Measurements from ENCODE around the gene HOTAIR. TPM values are rescaled to one million over a fixed set of nuclear protein-coding genes. Genes with fewer than 3 reads are reported as not detected.

The HOTAIR gene
- polyA plus RNA-seq, 1 experiment = 11.4 TPM

DNA sequence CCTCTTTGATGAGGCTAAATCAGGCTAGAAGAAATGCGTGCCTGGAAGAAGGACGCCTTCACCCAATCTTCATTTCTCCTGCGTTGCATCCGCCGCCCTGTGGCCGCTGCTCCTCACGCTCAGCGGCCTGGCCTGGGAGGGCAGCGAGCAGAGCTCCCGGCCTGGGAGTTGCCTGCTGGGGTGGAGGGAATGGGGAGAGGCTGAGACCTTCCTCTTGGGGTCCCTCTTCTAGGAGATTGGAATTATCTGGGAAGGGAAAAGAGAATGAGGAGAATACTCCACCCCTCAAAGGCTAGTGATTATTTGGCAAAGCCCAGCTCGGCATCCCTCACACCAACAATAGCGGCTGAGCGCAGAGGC, 22.4 kb downstream of the HOTAIR start:
- CTCF ChIA-PET = interaction anchor here (1.0 kb wide), 1 partner anchor 33 kb away, joined by 3 read pairs; the partner anchor contains the start of gene HOXC10
- POLR2A ChIA-PET = no interaction called here

DNA sequence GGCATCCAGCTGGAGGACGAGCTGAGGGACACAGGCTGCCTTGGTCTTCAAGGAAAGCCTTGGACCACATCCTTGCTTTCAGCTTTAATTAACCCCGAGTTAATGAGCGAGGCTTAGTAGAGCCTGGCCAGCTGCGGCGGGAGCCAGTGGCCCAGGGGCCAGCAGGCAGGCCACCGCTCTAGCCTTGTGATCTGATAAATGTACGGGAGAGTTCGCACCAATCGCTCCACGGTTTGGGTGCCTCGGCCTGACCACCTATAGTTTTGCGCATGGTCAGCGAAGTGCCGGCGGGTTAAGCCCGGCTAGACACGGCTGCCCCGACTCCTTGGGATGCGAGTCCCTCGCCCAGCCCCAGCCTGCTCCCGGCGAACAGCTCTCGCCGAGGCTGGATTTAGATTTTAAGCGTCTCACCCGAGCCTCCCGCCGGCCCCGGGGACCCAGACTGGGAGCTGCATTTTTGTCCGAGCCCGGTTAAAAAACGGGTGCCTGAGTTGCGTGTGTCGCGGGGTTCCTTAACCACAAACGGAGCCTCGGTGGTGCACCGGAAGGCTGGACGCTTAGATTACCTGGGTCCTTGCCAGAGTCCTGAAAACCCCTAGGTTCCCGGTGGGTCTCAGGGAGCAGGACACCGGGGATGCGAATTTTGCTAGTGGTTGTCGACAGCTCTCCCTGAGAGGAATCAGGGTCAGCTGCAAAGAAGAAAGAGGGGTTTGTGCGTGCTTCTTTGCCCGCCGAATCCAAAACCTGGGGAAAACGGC, 23.0 kb downstream of the HOTAIR start:
- TF ChIP-seq, protein P1, sequence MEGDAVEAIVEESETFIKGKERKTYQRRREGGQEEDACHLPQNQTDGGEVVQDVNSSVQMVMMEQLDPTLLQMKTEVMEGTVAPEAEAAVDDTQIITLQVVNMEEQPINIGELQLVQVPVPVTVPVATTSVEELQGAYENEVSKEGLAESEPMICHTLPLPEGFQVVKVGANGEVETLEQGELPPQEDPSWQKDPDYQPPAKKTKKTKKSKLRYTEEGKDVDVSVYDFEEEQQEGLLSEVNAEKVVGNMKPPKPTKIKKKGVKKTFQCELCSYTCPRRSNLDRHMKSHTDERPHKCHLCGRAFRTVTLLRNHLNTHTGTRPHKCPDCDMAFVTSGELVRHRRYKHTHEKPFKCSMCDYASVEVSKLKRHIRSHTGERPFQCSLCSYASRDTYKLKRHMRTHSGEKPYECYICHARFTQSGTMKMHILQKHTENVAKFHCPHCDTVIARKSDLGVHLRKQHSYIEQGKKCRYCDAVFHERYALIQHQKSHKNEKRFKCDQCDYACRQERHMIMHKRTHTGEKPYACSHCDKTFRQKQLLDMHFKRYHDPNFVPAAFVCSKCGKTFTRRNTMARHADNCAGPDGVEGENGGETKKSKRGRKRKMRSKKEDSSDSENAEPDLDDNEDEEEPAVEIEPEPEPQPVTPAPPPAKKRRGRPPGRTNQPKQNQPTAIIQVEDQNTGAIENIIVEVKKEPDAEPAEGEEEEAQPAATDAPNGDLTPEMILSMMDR (IDR thresholded peaks at IDR 0.05; ENCODE audit: insufficient read depth, low read depth, low read length) = no peak

More for the DNA sequence above, 22.4 kb downstream of the HOTAIR start:
- Histone ChIP-seq H3K4me3 (ENCODE audit: low read depth, low read length) (no peak overlapping the region), H3K27me3 (ENCODE audit: control insufficient read depth, insufficient read depth, low read length) (peaks cover 63% of the 10 kb centered on the region), H3K36me3 (ENCODE audit: control insufficient read depth, insufficient read depth, low read length) (no peaks in the 10 kb centered on the region)
- no peak for DNase-seq (ENCODE audit: low read depth)
- TF ChIP-seq, protein P1 (IDR thresholded peaks at IDR 0.05; ENCODE audit: insufficient read depth, low read depth, low read length) = no peak

DNA sequence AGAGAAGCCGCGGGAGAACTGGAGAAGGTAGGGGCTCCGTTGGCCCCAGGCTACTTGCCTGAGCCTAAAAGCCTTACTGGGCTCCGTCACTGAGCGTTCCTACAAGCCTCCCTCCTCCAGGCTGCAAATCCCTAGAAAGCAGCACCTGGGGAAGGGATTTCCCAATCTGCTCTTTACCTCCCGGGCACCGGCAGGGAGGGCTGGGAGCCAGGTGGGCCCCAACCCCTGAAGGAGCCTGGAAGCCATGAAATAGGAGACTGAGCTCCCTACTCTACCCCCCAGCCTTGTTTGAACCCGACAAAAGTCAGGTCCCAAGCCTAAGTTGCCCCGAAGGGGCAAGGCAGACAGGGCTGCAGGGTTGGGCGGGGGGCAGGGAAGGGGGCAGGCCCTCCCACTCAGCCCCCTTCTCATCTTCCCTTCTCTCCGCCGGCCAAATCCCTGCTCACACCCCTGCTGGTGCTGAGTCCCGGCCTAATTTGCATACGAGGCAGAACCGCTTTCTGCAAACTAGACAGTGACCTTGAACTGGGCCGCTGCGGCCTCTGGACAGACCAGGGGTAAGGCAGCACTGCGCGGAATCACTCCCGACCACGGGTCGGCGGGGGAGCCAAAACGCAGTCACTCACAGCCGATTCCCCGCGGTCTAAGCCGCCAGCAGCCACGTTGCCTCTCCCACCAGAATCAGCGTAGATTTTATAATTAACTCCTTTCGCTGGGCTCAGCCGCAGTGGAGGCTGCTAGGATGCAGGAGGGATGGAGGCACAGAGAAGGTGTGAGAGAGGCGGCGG, 23.8 kb downstream of the HOTAIR start:
- DNase-seq (ENCODE audit: low read depth) = no peak
- peaks cover 65% of the 10 kb centered on the region for H3K27me3 ChIP-seq (ENCODE audit: control insufficient read depth, insufficient read depth, low read length)
- TF ChIP-seq, protein P1 (IDR thresholded peaks at IDR 0.05; ENCODE audit: insufficient read depth, low read depth, low read length) = no peak
- POLR2A ChIA-PET = no interaction called here
- no peaks in the 10 kb centered on the region for H3K36me3 ChIP-seq (ENCODE audit: control insufficient read depth, insufficient read depth, low read length)
- CTCF ChIA-PET = interaction anchor here (0.7 to 1.2 kb wide), 2 partner anchors 204 to 207 kb away, joined by 3 read pairs; no protein-coding TSS in a partner anchor
- no peak overlapping the region for H3K4me3 ChIP-seq (ENCODE audit: low read depth, low read length)

More for the DNA sequence above, 23.0 kb downstream of the HOTAIR start:
- ChIA-PET POLR2A (no interaction called here), CTCF (interaction anchor here (1.0 to 1.2 kb wide), 2 partner anchors 33 to 205 kb away, joined by 3 read pairs; partner anchors contain the start of gene HOXC10)
- H3K4me3 ChIP-seq (ENCODE audit: low read depth, low read length) = no peak overlapping the region
- no peak for DNase-seq (ENCODE audit: low read depth)
- H3K36me3 ChIP-seq (ENCODE audit: control insufficient read depth, insufficient read depth, low read length) = no peaks in the 10 kb centered on the region
- peaks cover 65% of the 10 kb centered on the region for H3K27me3 ChIP-seq (ENCODE audit: control insufficient read depth, insufficient read depth, low read length)

DNA sequence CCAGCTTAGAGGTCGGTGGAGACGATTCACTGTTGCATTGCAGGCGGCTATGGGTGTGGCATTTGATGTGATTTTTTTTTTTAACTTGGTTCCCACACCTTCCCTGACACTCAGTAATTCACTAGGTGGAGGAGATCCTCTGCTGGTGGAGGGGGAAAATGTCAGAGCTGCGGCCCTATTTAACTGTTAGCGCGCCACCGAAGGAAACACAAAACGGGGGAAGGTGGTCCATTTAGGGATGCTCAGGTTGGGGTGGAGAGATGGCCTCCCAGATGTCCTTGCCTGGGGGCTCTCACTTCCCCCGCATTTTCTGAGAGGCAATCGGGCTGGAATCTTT, 24.3 kb downstream of the HOTAIR start:
- DNase-seq (ENCODE audit: low read depth) = no peak
- Histone ChIP-seq H3K4me3 (ENCODE audit: low read depth, low read length) (no peak overlapping the region), H3K36me3 (ENCODE audit: control insufficient read depth, insufficient read depth, low read length) (no peaks in the 10 kb centered on the region), H3K27me3 (ENCODE audit: control insufficient read depth, insufficient read depth, low read length) (peaks cover 70% of the 10 kb centered on the region)
- TF ChIP-seq, protein P1 (IDR thresholded peaks at IDR 0.05; ENCODE audit: insufficient read depth, low read depth, low read length) = no peak
- POLR2A ChIA-PET = no interaction called here
- CTCF ChIA-PET = interaction anchor here (0.7 to 1.2 kb wide), 2 partner anchors 204 to 206 kb away, joined by 3 read pairs; no protein-coding TSS in a partner anchor

Data from BJ (cell line).